PC-9 (cell line): Measurements from ENCODE around the gene FITM1.

Experiments used
- CTCF ChIP-seq: fragments of 200-600 bp; sonication (generic); conservative IDR thresholded peaks from 2 replicates; pipeline ENCODE4 v1.6.1; 2017; ENCODE audit warnings: mixed run types, antibody characterized with exemption, mild to moderate bottlenecking, moderate library complexity
- EZH2 ChIP-seq: fragments of 200-600 bp; sonication (generic); IDR thresholded peaks from 2 replicates; pipeline ENCODE4 v1.8.0; 2017; ENCODE audit warnings: antibody characterized with exemption, low read depth

- TF ChIP-seq CTCF (no peak), EZH2 (no peak)
These were observed 34.1 kb downstream of the FITM1 start for GRCh38 chr14:24164518-24164991.
